Measurements from ENCODE around the gene PLOD3. TPM values are rescaled to one million over a fixed set of nuclear protein-coding genes. Genes with fewer than 3 reads are reported as not detected.

The PLOD3 gene
- total and polyA plus RNA-seq, 2 experiments from 2014 or later: 149 to 189 TPM

DNA sequence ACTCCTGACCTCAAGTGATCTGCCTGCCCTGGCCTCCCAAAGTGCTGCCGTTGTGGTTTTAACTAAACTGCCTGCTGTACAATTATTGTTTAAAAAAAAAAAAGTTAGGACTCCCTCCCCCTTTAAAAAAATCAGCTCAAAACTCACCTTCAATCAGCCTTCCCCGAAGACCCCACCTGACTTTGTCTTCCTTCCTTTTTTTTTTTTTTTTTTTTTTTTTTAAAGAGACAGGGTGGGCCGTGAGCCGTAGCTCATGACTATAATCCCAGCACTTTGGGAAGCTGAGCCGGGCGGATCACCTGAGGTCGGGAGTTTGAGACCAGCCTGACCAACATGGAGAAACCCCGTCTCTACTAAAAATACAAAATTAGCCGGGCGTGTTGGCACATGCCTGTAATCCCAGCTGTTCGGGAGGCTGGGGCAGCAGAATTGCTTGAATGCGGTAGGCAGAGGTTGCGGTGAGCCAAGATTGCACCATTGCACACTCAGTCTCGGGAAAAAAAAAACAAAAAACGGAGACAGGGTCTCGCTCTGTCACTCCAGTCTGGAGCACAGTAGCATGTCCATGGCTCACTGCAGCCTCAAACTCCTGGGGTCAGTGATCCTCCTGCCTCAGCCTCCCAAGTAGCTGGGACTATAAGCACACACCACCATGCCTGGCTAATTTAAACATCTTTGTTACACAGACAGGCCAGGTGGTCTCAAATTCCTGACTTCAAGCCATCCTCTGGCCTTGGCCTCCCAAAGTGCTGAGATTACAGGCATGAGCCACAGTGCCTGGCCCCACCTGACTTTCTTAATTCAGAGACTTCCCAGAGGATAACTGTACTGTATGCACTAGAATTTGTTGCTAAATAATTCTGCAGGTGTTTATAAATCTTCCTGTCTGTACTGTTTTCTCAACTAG is 24.3 kb upstream of the PLOD3 start:
- DNase-seq: no peak
- Histone ChIP-seq H3K4me1 (ENCODE audit: insufficient read depth) (peaks cover 20% of the 10 kb centered on the region), H3K4me3 (no peak overlapping the region), H3K9me3 (ENCODE audit: low read depth) (no peaks in the 10 kb centered on the region), H3K27ac (no peak overlapping the region), H3K79me2 (ENCODE audit: insufficient read depth) (peaks cover 57% of the 10 kb centered on the region), H3F3A (ENCODE audit: insufficient read depth) (peaks cover 15% of the 10 kb centered on the region), H3K9me2 (ENCODE audit: insufficient read depth) (no peaks in the 10 kb centered on the region), H3K27me3 (replicated peaks; ENCODE audit: insufficient read depth) (no peaks in the 10 kb centered on the region), H3K36me3 (ENCODE audit: low read depth) (no peaks in the 10 kb centered on the region), H4K20me1 (ENCODE audit: insufficient read depth) (no peaks in the 10 kb centered on the region), H2AFZ (no peak overlapping the region), H3K9ac (no peak overlapping the region), H3K4me2 (ENCODE audit: unreplicated experiment) (no peak overlapping the region)
- in situ Hi-C loops (cut with MboI): no loop called here
- TF ChIP-seq EZH2 (IDR thresholded peaks at IDR 0.05; ENCODE audit: insufficient read depth, poor library complexity, severe bottlenecking): no peak
- no peak for TF ChIP-seq EZH2phosphoT487 (IDR thresholded peaks at IDR 0.05; ENCODE audit: insufficient read depth, low read depth)
- 92 to 94% methylated on average over 16 of the region's 16 CpGs for WGBS, 2 experiments (ENCODE audit: low coverage in 1 of 2, low lambda C conversion rate in 2 of 2, missing lambda C conversion rate in 2 of 2)

DNA sequence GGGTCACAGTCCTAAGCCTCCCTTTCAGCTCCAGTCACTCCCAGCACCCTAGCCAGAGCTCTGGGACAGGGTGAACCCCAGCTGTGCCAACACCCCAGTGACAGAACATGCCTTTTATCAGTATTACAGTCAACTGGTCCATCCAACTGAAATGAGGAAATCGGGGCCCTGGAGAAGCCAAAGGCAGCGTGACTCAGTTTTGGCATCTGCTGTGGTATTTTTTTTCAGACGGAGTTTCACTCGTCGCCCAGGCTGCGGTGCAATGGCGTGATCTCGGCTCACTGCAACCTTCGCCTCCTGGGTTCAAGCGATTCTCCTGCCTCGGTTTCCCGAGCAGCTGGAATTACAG is 23.6 kb upstream of the PLOD3 start:
- Histone ChIP-seq H2AFZ (no peak overlapping the region), H4K20me1 (ENCODE audit: insufficient read depth) (no peaks in the 10 kb centered on the region), H3K27ac (no peak overlapping the region), H3K4me3 (no peak overlapping the region), H3K9ac (no peak overlapping the region), H3K4me2 (ENCODE audit: unreplicated experiment) (no peak overlapping the region), H3K27me3 (replicated peaks; ENCODE audit: insufficient read depth) (no peaks in the 10 kb centered on the region), H3F3A (ENCODE audit: insufficient read depth) (peaks cover 15% of the 10 kb centered on the region), H3K79me2 (ENCODE audit: insufficient read depth) (peaks cover 50% of the 10 kb centered on the region), H3K9me3 (ENCODE audit: low read depth) (no peaks in the 10 kb centered on the region), H3K9me2 (ENCODE audit: insufficient read depth) (no peaks in the 10 kb centered on the region), H3K36me3 (ENCODE audit: low read depth) (no peaks in the 10 kb centered on the region), H3K4me1 (ENCODE audit: insufficient read depth) (peaks cover 20% of the 10 kb centered on the region)
- no peak for TF ChIP-seq EZH2 (IDR thresholded peaks at IDR 0.05; ENCODE audit: insufficient read depth, poor library complexity, severe bottlenecking)
- no peak for TF ChIP-seq EZH2phosphoT487 (IDR thresholded peaks at IDR 0.05; ENCODE audit: insufficient read depth, low read depth)
- peak; percentile 38 for DNase-seq
- WGBS, 2 experiments (ENCODE audit: low coverage in 1 of 2, low lambda C conversion rate in 2 of 2, missing lambda C conversion rate in 2 of 2): 90 to 92% methylated on average over 12 of the region's 12 CpGs
- in situ Hi-C loops (cut with MboI): no loop called here

DNA sequence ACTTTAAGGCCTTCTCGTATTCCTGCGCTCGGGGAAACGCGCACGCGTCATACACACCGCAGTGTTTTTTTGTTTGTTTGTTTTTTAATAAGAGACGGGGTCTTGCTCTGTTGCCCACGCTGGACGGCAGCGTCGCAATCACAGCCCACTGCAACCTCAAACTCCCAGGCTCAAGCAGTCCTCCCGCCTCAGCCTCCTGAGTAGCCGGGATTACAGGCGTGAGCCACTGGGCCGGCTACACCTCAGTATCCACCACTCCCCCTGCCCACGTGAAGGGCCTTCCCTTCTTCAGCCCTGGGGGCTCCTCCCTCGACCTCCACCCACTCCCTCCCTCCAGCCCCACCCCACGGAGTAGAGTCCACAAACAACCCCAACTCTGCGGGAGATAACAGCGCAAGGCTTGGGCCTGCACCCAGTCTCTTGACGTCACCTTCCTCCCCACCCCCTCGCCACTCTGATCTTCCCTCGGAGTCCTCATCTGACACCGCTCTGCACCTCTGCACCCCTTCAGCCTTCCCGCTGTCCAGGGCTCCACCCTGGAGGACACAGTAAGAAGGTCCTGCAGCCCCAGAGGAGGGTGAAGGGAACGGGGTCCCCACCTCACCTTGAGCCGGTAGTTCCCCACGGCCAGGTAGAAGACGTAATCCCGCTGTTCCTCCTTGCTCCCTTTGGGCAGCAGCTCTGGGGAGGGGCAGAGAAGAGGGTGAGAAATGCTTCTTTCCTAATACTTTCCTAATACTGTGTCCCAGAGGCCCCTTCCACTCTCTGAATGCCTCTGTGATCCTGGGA is 23.0 kb upstream of the PLOD3 start:
- Histone ChIP-seq H2AFZ (no peak overlapping the region), H3K27ac (no peak overlapping the region), H3K4me3 (no peak overlapping the region), H3K9me2 (ENCODE audit: insufficient read depth) (no peaks in the 10 kb centered on the region), H3K36me3 (ENCODE audit: low read depth) (no peaks in the 10 kb centered on the region), H3K4me2 (ENCODE audit: unreplicated experiment) (no peak overlapping the region), H4K20me1 (ENCODE audit: insufficient read depth) (no peaks in the 10 kb centered on the region), H3K9ac (no peak overlapping the region), H3K79me2 (ENCODE audit: insufficient read depth) (peaks cover 44% of the 10 kb centered on the region), H3F3A (ENCODE audit: insufficient read depth) (peaks cover 15% of the 10 kb centered on the region), H3K4me1 (ENCODE audit: insufficient read depth) (peaks cover 20% of the 10 kb centered on the region), H3K9me3 (ENCODE audit: low read depth) (no peaks in the 10 kb centered on the region), H3K27me3 (replicated peaks; ENCODE audit: insufficient read depth) (no peaks in the 10 kb centered on the region)
- WGBS, 2 experiments (ENCODE audit: low coverage in 1 of 2, low lambda C conversion rate in 2 of 2, missing lambda C conversion rate in 2 of 2): 94 to 95% methylated on average over 30 to 32 of the region's 32 CpGs
- no peak for TF ChIP-seq EZH2 (IDR thresholded peaks at IDR 0.05; ENCODE audit: insufficient read depth, poor library complexity, severe bottlenecking)
- TF ChIP-seq EZH2phosphoT487 (IDR thresholded peaks at IDR 0.05; ENCODE audit: insufficient read depth, low read depth): no peak
- in situ Hi-C loops (cut with MboI): no loop called here
- no peak for DNase-seq

DNA sequence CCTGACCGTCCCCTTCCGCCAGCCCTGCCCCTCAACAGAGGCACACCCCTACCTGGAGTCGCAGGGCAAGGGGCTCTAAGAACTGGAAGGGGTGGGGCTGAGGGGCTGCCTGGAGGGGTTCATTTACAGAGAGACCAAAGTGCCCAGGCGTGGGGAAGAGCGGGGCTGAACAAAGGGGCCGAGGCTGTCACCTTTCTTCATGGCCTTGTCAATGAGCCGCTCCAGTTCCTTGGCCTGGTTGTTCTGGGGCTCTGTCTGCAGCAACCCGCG is 22.5 kb upstream of the PLOD3 start:
- no peaks in the 10 kb centered on the region for H3K36me3 ChIP-seq (ENCODE audit: low read depth)
- H3F3A ChIP-seq (ENCODE audit: insufficient read depth): peaks cover 15% of the 10 kb centered on the region
- H3K4me3 ChIP-seq: no peak overlapping the region
- no peaks in the 10 kb centered on the region for H4K20me1 ChIP-seq (ENCODE audit: insufficient read depth)
- no peaks in the 10 kb centered on the region for H3K9me3 ChIP-seq (ENCODE audit: low read depth)
- H3K27me3 ChIP-seq (replicated peaks; ENCODE audit: insufficient read depth): no peaks in the 10 kb centered on the region
- H3K27ac ChIP-seq: no peak overlapping the region
- H3K4me2 ChIP-seq (ENCODE audit: unreplicated experiment): no peak overlapping the region
- DNase-seq: no peak
- peaks cover 40% of the 10 kb centered on the region for H3K79me2 ChIP-seq (ENCODE audit: insufficient read depth)
- TF ChIP-seq EZH2phosphoT487 (IDR thresholded peaks at IDR 0.05; ENCODE audit: insufficient read depth, low read depth) (no peak), EZH2 (IDR thresholded peaks at IDR 0.05; ENCODE audit: insufficient read depth, poor library complexity, severe bottlenecking) (no peak)
- 98% methylated on average over 6 to 9 of the region's 9 CpGs for WGBS, 2 experiments (ENCODE audit: low coverage in 1 of 2, low lambda C conversion rate in 2 of 2, missing lambda C conversion rate in 2 of 2)
- in situ Hi-C loops (cut with MboI): no loop called here
- no peak overlapping the region for H2AFZ ChIP-seq
- peaks cover 20% of the 10 kb centered on the region for H3K4me1 ChIP-seq (ENCODE audit: insufficient read depth)
- no peaks in the 10 kb centered on the region for H3K9me2 ChIP-seq (ENCODE audit: insufficient read depth)
- no peak overlapping the region for H3K9ac ChIP-seq

Measured in GM23248 (cell line).